Stimulated activated CD4-positive, alpha-beta T cell treated with anti-CD3 and anti-CD28 coated beads, Interleukin-15, amount 100 ng/mL, for 48 hours (primary cell): Measurements from ENCODE around the gene CYTL1.
"Not testable (repeated sequence)": the region's sequence is repeated elsewhere in the genome, so short reads cannot be mapped to it uniquely, and the experiment has no call there.

Source experiments
- DNase-seq, 2 donors: peaks; one replicate each; pipeline ENCODE4 v3.0.0-alpha.2; 2020; ENCODE audit warnings: low read depth in 2 of 2

CYTL1 gene

GRCh38 chr4:5001641-5002040, 17.6 kb downstream of the CYTL1 start:
- not testable (repeated sequence) for DNase-seq

GRCh38 chr4:4996935-4997334, 22.3 kb downstream of the CYTL1 start:
- not testable (repeated sequence) for DNase-seq

- DNase-seq: no peak
Observed at GRCh38 chr4:4995908-4996265, 23.4 kb downstream of the CYTL1 start.

GRCh38 chr4:4995103-4995907, 24.0 kb downstream of the CYTL1 start:
- DNase-seq: peak; percentile 4 to 20

- DNase-seq: no peak
Observed at GRCh38 chr4:4994312-4995097, 24.8 kb downstream of the CYTL1 start.

- no peak for DNase-seq
Observed at GRCh38 chr4:4992833-4993232, 26.4 kb downstream of the CYTL1 start.

- no peak for DNase-seq
Observed at GRCh38 chr4:4991541-4992099, 27.6 kb downstream of the CYTL1 start.

GRCh38 chr4:4990857-4991540, 28.3 kb downstream of the CYTL1 start:
- no peak for DNase-seq

GRCh38 chr4:4990329-4990728, 28.9 kb downstream of the CYTL1 start:
- DNase-seq: no peak

GRCh38 chr4:4989083-4989622, 30.1 kb downstream of the CYTL1 start:
- DNase-seq: no peak

GRCh38 chr4:4987656-4988055, 31.6 kb downstream of the CYTL1 start:
- DNase-seq: no peak

GRCh38 chr4:4986841-4987240, 32.4 kb downstream of the CYTL1 start:
- no peak for DNase-seq

GRCh38 chr4:4985844-4986243, 33.4 kb downstream of the CYTL1 start:
- no peak for DNase-seq

GRCh38 chr4:4985036-4985435, 34.2 kb downstream of the CYTL1 start:
- no peak for DNase-seq

- DNase-seq: no peak
Observed at GRCh38 chr4:4984186-4984585, 35.1 kb downstream of the CYTL1 start.

- no peak for DNase-seq
Observed at GRCh38 chr4:4981827-4982226, 37.4 kb downstream of the CYTL1 start.

GRCh38 chr4:4981427-4981826, 37.8 kb downstream of the CYTL1 start:
- DNase-seq: no peak

GRCh38 chr4:4980621-4981230, 38.5 kb downstream of the CYTL1 start:
- no peak for DNase-seq

- DNase-seq: no peak
Observed at GRCh38 chr4:4979971-4980370, 39.3 kb downstream of the CYTL1 start.

- no peak for DNase-seq
Observed at GRCh38 chr4:4974727-4975126, 44.5 kb downstream of the CYTL1 start.

GRCh38 chr4:4971796-4972195, 47.5 kb downstream of the CYTL1 start:
- DNase-seq: no peak

GRCh38 chr4:4969298-4969697, 50.0 kb downstream of the CYTL1 start:
- DNase-seq: no peak
